Mucosa of gallbladder (tissue), 1 donor: ENCODE results near the gene AMPD2. TPM values are rescaled to one million over a fixed set of nuclear protein-coding genes. Genes with fewer than 3 reads are reported as not detected.
"Not testable (repeated sequence)": the region's sequence is repeated elsewhere in the genome, so short reads cannot be mapped to it uniquely, and the experiment has no call there.

Source experiments
- DNase-seq: peaks from one replicate; pipeline ENCODE4 v3.0.0-alpha.2; 2020; ENCODE audit warnings: low spot score
- total RNA-seq: library from RNA; stranded (reverse); gene quantifications from one replicate; pipeline ENCODE4 v1.2.1, GENCODE V29; 2021
- donor health status: DM: no; HTN: no; CAD: no.

Gene AMPD2
- total RNA-seq, 1 donor from 2014 or later = 171 TPM

GRCh38 chr1:109676683-109677381, 57.2 kb downstream of the AMPD2 start:
- DNase-seq = not testable (repeated sequence)

DNA sequence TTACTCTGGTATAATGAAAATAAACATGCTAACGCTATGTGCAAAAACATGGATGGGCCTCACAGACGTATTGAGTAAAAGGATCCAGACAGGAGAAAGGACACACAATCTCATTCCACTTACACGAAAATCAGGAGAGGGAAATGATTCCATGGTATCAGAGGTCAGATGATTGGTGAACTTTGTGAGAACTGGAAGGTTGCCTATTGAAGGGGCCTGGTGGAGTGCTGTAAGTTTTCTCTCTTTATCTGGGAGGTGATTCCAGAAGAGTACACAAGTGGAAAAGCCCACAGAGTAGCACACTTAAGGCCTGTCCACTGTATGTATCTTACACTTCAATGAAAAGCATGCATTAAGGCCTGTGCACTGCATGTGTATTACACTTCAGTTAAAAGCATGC, 57.8 kb downstream of the AMPD2 start:
- DNase-seq = no peak

DNA sequence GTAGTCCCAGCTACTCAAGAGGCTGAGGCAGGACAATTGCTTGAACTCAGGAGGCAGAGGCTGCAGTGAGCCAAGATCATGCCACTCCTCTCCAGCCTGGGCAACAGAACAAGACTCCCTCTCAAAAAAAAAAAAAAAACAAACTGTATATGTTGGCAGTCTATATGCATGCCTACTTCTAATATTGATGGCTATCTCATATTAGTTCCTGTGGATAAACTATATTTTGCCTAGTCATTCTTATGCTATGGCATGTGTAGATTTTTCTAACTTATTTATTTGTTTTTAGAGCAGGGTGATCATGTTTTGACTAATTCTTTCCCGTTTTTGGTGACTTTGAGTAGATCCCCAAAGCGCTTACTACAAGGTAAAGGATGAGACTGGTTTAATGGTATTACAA, 59.0 kb downstream of the AMPD2 start:
- DNase-seq = not testable (repeated sequence)

Other genes starting within 250 kb of the AMPD2 start
- gene SORT1, start 221.9 kb upstream of the AMPD2 start, total RNA-seq = 96.7 TPM
- 58.5 TPM for gene PSMA5, start 193.4 kb upstream of the AMPD2 start, total RNA-seq
- 3.1 TPM for gene SYPL2, start 153.3 kb upstream of the AMPD2 start, total RNA-seq
- 5.4 TPM for gene ATXN7L2, start 135.9 kb upstream of the AMPD2 start, total RNA-seq
- 18.5 TPM for gene CYB561D1, start 125.7 kb upstream of the AMPD2 start, total RNA-seq
- gene AMIGO1, start 110.1 kb upstream of the AMPD2 start, total RNA-seq = 15.6 TPM
- gene GPR61, start 80.0 kb upstream of the AMPD2 start, total RNA-seq = 0.29 TPM
- 6.7 TPM for gene GNAI3, start 71.2 kb upstream of the AMPD2 start, total RNA-seq
- not detected for gene GNAT2, start 221 bp upstream of the AMPD2 start, total RNA-seq
- 44.1 TPM for gene GSTM4, start 36.3 kb downstream of the AMPD2 start, total RNA-seq
- gene GSTM2, start 48.2 kb downstream of the AMPD2 start, total RNA-seq = 69.9 TPM
- gene GSTM1, start 68.0 kb downstream of the AMPD2 start, total RNA-seq = 0.40 TPM
- 32.8 TPM for gene GSTM5, start 92.4 kb downstream of the AMPD2 start, total RNA-seq
- 40.6 TPM for gene GSTM3, start 121.2 kb downstream of the AMPD2 start, total RNA-seq
- 459 TPM for gene EPS8L3, start 144.1 kb downstream of the AMPD2 start, total RNA-seq